T47D (cell line): Measurements from ENCODE around the gene PHKB.
"Not testable (repeated sequence)": the region's sequence is repeated elsewhere in the genome, so short reads cannot be mapped to it uniquely, and the experiment has no call there.

ENCODE experiments used
- DNase-seq, 2 experiments: peaks; one replicate each; pipeline versions ENCODE4 v3.0.0 to v3.0.0-alpha.2; 2011 to 2012; ENCODE audit warnings: low read depth in 1 of 2, low spot score in 1 of 2
- JUND ChIP-seq: IDR thresholded peaks from 2 replicates; pipeline ENCODE4 v1.6.1; 2012; ENCODE audit warnings: low read depth
- in situ Hi-C: cut with HindIII; loops from 2 replicates; pipeline ENCODE4 v1.10.0; 2016; ENCODE audit warnings: low sequenced_read_pairs, low pct_unique_long_range_greater_than_20kb

The PHKB gene

DNA sequence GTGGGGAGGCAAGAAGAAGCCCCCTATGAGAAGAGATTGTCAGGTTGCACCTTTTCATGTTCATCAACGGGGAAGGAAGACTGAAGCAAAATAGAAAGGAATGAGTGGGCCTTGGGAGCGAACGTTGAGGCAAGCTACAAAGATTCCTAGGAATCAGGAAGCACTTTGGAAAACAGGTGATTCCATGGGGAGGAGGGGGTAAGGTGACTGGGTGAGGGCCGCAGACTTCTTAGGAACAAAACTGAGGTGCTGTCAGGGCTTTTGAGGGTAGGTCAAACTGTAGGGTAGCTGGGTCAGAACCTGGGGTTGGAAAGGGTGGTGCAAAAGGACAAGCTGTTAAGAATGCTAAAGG lies 796 bp upstream of the PHKB start:
- in situ Hi-C loops = no loop called here
- peak; percentile 6 to 33 for DNase-seq
- TF ChIP-seq JUND = no peak

DNA sequence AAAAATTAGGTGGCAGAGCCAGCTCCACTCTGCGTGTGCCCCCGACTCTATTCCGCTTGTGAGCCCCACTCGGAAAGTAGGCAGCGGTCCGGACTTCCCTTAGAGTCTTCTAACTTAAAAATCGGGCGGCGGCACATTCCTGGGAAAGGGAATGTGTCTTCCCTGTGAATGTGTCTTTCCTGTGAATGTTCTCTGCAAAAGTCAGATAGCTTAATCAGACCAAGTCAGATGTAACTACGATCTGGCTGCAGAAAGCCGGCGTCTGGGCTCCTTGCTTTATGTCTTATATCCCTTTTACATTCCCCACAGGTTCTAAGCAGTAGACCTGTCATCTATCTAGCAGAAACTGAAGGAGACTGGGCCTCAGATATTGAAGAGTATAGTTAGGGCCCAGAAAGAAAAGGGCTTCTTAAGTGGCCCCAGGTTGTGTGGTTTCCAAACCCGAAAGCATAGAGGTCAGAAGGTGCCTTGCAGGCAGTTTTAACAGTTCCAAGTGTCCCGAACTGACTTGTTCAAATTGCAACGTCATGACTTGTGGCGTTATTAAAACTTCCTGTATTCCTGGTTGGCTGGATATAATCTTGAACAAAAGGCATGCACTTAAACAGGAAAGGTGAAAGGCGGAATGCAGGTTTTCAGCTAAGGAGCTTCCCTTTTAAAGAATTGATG lies 601 bp downstream of the PHKB start:
- TF ChIP-seq JUND = no peak; the same call in 1 of the 2 replicates
- DNase-seq = peak; percentile 30 to 91
- in situ Hi-C loops = no loop called here

DNA sequence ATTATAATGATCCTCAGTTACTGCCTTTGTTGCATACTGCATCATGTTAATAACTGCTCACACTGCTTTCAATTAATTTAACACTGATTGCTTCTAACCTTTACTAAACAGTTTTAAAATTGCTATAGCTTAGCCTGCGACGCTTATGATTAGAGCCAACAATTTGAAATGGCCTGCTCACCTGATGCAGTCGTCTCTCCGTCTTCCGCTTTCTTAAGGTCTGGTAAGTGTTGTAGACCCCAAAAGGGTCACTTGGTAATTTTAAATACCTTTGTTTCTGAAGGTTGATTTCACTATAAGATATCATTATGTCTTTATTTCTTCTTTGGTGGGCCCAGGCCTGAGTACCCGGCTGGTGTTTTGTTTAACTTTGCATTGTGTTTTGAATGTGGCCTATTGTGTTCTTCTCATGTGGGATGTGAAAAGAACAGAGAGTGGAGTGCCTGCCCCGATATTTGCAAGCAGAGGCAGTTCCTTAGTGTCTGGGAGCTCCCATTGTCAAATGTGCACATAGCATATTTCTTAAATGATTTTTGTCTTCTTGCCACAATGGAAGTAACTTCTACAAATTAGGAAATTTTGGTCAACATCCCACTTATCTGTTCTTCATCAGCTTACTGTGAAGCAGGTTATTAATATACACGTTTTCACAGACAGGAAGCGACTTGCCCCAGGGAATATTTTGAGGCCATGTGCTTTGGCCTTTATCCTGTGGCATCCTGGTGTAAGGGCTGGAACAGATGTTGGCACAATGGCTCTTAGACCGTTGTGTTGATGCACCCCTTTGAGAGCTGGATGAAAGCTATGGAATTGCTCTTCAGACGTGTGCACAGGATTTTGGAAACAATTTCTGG lies 2.9 kb downstream of the PHKB start:
- in situ Hi-C loops = no loop called here
- no peak for TF ChIP-seq JUND
- DNase-seq = no peak

DNA sequence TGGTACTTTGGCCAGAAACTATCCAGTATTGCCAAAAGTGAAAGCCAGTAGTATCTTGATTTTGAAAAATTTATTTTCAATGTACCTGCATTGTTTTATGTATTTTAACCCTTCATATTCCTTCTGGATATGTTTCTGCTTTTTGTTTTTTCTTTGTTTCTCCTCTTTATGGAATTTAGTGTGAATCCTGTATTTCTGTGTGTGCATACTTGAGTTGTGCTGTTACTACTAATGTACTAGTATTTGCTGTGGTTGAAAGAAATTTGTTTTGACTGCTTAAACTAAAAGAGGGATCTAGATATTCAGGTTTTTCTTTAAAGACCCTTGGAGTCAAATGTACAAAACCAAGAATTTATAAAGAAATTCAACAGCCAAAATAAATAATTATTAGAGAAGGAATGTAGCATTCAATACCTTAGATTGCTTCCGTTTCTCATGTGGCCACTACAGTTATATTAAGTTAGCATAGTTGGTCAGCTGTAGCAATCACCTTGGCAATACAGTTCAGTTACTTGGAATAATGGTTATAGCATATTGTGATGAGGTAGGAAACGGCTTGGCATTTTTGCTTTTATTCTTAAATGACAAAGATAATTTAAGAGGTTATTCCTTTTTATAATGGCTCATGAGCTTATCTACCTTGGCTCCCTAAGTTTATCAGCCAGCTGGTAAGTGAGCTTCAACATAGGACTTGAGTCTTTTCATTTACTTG lies 4.9 kb downstream of the PHKB start:
- no peak for TF ChIP-seq JUND
- DNase-seq = no peak
- in situ Hi-C loops = no loop called here

DNA sequence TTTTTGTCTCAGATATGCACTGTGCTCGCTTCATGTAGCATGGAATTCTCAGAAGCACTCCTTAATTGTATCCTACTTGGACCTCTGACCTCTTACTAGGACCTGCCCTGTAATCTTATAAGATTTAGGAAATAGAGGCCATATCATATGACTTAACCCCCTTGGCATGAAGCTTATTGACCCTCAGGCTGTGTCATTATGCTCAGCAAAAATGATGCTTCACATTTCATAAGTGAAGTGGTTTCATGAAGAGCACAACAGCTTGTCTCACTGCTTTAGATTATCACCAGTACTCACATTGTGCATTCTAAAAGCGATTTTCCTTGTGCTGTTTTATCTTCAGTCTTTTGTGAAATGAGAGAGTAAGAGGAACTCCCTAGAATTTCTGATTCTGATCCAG lies 6.4 kb downstream of the PHKB start:
- in situ Hi-C loops = no loop called here
- no peak for DNase-seq
- no peak for TF ChIP-seq JUND

DNA sequence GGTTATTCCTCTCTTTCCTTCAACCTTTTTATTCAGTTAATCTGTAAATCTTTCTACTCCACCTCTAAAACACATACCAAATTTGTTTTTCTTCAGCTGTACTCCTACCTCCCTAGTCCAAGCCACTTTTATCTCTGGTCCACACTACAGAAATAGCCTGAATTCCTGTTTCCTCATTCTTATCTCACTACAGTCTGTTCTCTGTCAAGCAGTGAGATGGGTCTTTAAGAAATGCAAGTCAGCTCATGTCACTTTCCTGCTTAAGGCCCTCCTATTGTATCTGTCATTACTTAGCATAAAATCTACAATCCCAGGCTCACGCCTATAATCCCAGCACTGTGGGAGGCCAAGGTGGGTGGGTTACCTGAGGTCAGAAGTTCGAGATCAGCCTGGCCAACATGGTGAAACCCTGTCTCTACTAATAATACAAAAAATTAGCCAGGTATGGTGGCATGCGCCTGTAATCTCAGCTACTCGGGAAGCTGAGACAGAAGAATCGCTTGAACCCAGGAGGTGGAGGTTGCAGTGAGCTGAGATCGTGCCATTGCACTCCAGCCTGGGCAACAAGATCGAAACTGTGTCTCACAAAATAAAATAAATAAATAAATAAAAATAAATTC lies 7.0 kb downstream of the PHKB start:
- in situ Hi-C loops = not testable (repeated sequence)

DNA sequence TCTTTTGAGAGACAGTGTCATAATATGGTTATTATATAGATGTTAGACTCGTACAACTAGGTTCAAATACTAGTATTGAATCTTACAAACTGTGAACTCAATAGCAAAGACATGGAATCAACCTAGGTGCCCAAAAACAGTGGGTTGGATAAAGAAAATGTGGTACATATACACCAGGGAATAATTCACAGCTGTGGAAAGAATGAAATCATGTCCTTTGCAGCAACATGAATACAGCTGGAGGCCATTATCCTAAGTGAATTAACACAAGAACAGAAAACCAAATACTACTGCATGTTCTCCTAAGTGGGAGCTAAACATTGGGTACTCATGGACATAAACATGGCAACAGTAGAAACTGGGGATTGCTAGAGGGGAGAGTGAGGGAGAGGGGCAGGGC lies 8.1 kb downstream of the PHKB start:
- in situ Hi-C loops = no loop called here
- DNase-seq = no peak
- no peak for TF ChIP-seq JUND

More for the DNA sequence above, 7.0 kb downstream of the PHKB start:
- not testable (repeated sequence) for DNase-seq

DNA sequence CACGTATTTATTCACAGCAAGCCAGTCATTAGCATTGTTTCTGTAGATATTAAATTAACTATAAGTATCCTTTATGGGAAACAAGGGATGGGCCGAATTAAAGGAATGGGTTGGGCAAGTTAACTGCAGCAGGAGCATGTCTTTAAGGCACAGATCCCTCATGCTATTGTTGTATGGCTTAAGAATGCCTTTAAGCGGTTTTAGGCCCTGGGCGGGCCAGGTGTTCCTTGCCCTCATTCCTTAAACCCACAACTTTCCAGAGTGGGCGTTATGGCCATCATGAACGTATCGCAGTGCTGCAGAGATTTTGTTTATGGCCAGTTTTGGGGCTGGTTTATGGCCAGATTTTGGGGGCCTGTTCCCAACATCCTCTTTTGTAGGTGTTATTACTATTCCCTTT lies 9.1 kb downstream of the PHKB start:
- no peak for DNase-seq
- TF ChIP-seq JUND = no peak
- in situ Hi-C loops = no loop called here

DNA sequence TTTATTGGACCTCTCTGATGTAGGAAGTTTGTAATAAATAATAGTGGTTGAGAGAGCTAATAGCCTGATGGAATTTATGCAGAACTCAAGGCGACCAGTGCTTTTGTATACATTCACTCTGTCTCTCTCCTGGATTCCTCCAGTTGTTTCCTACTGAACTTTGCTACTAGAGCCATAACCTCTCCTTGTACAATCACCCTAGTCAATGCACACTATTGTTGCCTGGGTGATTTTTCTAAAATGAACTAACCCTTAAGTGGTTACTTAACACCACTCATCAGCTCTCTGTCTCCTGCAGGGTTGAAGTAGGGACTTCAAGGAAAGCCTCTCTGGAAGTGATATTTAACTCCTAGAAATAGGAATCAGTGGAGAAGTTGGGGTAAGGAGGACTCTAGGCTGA lies 9.7 kb downstream of the PHKB start:
- no peak for TF ChIP-seq JUND
- DNase-seq = no peak
- in situ Hi-C loops = no loop called here

DNA sequence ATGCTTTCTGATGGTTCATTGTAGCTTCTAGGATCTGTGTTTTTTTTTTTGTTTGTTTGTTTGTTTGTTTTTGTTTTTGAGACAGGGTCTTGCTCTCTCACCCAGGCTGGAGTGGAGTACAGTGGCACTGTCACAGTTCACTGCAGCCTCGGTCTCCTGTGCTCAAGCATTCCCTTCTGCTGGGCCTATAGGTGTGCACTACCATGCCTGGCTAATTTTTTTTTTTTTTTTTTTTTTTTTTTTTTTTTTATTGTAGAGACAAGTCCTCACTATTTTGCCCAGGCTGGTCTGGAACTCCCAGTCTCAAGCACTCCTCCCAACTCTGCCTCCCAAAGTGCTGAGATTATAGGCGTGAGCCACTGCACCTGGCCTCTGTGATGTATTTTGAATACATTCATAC lies 11.9 kb downstream of the PHKB start:
- in situ Hi-C loops, DNase-seq: not testable (repeated sequence)

DNA sequence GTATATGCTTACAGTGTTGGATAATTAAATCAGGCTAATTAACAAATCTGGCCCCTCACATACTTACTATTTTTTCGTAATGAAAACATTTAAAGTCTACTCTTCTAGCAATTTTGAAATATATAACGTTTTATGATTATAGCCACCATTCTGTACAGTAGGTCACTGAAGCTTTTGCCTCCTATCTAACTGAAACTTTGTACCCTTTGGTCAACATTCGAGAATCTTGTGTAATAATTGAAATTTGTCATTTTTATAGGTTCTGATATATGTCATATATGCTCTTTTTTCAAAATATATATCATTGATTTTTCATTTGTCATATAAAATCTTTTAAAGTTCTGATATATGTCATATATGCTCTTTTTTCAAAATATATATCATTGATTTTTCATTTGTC lies 12.7 kb downstream of the PHKB start:
- in situ Hi-C loops = no loop called here
- TF ChIP-seq JUND = no peak
- no peak for DNase-seq

DNA sequence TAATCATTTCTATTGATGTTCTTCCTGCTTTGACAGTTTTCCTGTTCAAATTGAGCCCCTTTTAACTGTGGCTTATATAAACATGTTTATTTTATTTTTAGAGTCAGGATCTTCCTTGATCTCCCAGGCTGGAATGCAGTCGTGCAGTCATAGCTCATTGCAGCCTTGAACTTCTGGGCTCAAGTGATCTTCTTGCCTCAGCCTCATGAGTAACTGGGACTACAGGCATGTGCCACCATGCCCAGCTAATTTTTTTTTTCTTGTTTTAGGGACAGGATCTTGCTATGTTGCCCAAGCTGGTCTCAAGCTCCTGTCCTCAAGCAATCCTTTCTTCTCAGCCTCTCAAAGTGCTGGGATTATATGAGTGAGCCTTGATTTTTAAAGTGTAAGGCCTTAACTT lies 14.7 kb downstream of the PHKB start:
- TF ChIP-seq JUND = no peak
- peak in 1 of 2 experiments; percentile 29 for DNase-seq
- in situ Hi-C loops = no loop called here
